Measurements from ENCODE around the gene FOXN3. TPM values are rescaled to one million over a fixed set of nuclear protein-coding genes. Genes with fewer than 3 reads are reported as not detected.

The FOXN3 gene
- polyA plus RNA-seq, 1 donor (not counting 4 experiments of a cell fraction or from before 2014, with no cell fraction given) = 10.2 TPM

DNA sequence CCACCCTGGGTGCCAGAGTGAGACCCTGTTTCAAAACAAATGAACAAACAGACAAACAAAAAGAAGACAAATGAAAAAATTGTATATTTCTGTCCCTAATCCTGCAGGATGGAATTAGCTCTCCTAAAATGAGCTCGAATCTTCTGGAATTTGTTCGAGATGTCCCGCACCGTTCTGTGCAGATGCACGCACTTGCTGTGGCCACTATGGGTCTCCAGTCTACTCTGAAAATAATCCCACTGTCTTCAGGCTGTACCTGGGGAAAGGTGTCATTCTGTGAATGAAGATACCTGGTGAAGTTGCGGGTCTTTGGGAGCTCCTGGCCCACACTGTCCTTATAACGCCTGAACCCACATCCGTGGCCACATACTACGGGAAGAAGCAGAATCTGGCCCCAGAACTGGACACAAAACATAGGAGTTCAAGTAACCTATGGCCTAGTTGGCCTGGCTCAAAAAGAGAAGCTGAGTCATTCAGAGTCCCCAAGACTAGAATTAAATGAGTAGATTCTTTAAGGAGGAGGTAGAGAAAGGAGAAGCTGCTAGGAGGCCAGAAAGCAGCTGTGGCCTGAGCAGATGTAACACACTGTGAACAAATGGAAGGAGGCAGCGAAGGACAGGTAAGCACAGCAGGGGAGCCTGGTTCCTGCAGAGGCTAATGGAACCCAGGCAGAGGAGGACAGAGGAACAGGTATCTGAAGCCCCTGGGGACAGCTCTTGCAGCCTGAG lies 108.6 kb downstream of the FOXN3 start:
- Histone ChIP-seq H3K9me3 (ENCODE audit: control insufficient read depth, low read depth, low read length) (no peaks in the 10 kb centered on the region), H3K4me1 (ENCODE audit: control insufficient read depth, extremely low read depth, insufficient read depth, low read length) (peaks cover 8% of the 10 kb centered on the region), H3K9ac (ENCODE audit: control insufficient read depth, extremely low read depth, insufficient read depth, low read length) (no peak overlapping the region), H3K79me2 (ENCODE audit: control insufficient read depth, insufficient read depth, low read length) (no peaks in the 10 kb centered on the region), H3K4me3 (ENCODE audit: control insufficient read depth in 2 of 3, extremely low read depth in 1 of 3, insufficient read depth in 2 of 3, low read depth in 1 of 3, low read length in 3 of 3) (no peak overlapping the region), H3K9me1 (ENCODE audit: control insufficient read depth, extremely low read depth, insufficient read depth, low read length) (no peaks in the 10 kb centered on the region), H3K27ac (ENCODE audit: control insufficient read depth, insufficient read depth, low read length) (no peak overlapping the region), H3K4me2 (ENCODE audit: control insufficient read depth, extremely low read depth, insufficient read depth, low read depth, low read length) (no peak overlapping the region), H3K36me3 (ENCODE audit: control insufficient read depth in 2 of 2, extremely low read depth in 1 of 2, insufficient read depth in 2 of 2, low read length in 2 of 2) (peaks cover 0 to 1% of the 10 kb centered on the region in 2 experiments), H3K27me3 (ENCODE audit: control insufficient read depth, extremely low read depth, insufficient read depth, low read length) (no peaks in the 10 kb centered on the region), H2AFZ (ENCODE audit: control insufficient read depth, low read length) (no peak overlapping the region), H4K20me1 (ENCODE audit: control insufficient read depth, extremely low read depth, insufficient read depth, low read length) (no peaks in the 10 kb centered on the region)
- dilution Hi-C loops (cut with MboI; ENCODE audit: extremely low pct_ligation_motif_present, low sequenced_read_pairs) = no loop called here
- FAIRE-seq (no peak), DNase-seq (ENCODE audit: low read depth, low spot score) (no peak)
- TF ChIP-seq CTCF (optimal IDR thresholded peaks at IDR 0.05 in 1 of 3, IDR thresholded peaks at IDR 0.05 in 1 of 3, conservative IDR thresholded peaks at IDR 0.05 in 1 of 3; ENCODE audit: extremely low read depth in 1 of 3, insufficient read depth in 2 of 3, low read length in 3 of 3) (peak in 1 of 3 experiments; percentile 5), EZH2 (IDR thresholded peaks at IDR 0.05; ENCODE audit: low read length) (no peak)

- H3K27me3 ChIP-seq (ENCODE audit: control insufficient read depth, extremely low read depth, insufficient read depth, low read length) = no peaks in the 10 kb centered on the region
- peaks cover 0 to 1% of the 10 kb centered on the region in 2 experiments for H3K36me3 ChIP-seq (ENCODE audit: control insufficient read depth in 2 of 2, extremely low read depth in 1 of 2, insufficient read depth in 2 of 2, low read length in 2 of 2)
- TF ChIP-seq EZH2 (IDR thresholded peaks at IDR 0.05; ENCODE audit: low read length) (no peak), CTCF (optimal IDR thresholded peaks at IDR 0.05 in 1 of 3, IDR thresholded peaks at IDR 0.05 in 1 of 3, conservative IDR thresholded peaks at IDR 0.05 in 1 of 3; ENCODE audit: extremely low read depth in 1 of 3, insufficient read depth in 2 of 3, low read length in 3 of 3) (no peak)
- FAIRE-seq = no peak
- H3K9me1 ChIP-seq (ENCODE audit: control insufficient read depth, extremely low read depth, insufficient read depth, low read length) = no peaks in the 10 kb centered on the region
- no peaks in the 10 kb centered on the region for H4K20me1 ChIP-seq (ENCODE audit: control insufficient read depth, extremely low read depth, insufficient read depth, low read length)
- no peaks in the 10 kb centered on the region for H3K9me3 ChIP-seq (ENCODE audit: control insufficient read depth, low read depth, low read length)
- peaks cover 11% of the 10 kb centered on the region for H3K4me1 ChIP-seq (ENCODE audit: control insufficient read depth, extremely low read depth, insufficient read depth, low read length)
- no peak overlapping the region for H3K27ac ChIP-seq (ENCODE audit: control insufficient read depth, insufficient read depth, low read length)
- H3K4me2 ChIP-seq (ENCODE audit: control insufficient read depth, extremely low read depth, insufficient read depth, low read depth, low read length) = no peak overlapping the region
- no peak overlapping the region for H2AFZ ChIP-seq (ENCODE audit: control insufficient read depth, low read length)
- no peaks in the 10 kb centered on the region for H3K79me2 ChIP-seq (ENCODE audit: control insufficient read depth, insufficient read depth, low read length)
- H3K4me3 ChIP-seq (ENCODE audit: control insufficient read depth in 2 of 3, extremely low read depth in 1 of 3, insufficient read depth in 2 of 3, low read depth in 1 of 3, low read length in 3 of 3) = no peak overlapping the region
- H3K9ac ChIP-seq (ENCODE audit: control insufficient read depth, extremely low read depth, insufficient read depth, low read length) = no peak overlapping the region
- dilution Hi-C loops (cut with MboI; ENCODE audit: extremely low pct_ligation_motif_present, low sequenced_read_pairs) = no loop called here
- DNase-seq (ENCODE audit: low read depth, low spot score) = no peak
Measured at GRCh38 chr14:89307409-89307808, 109.6 kb downstream of the FOXN3 start.
